NCI-H2227 treated with DMSO at 0.1 percent for 48 hours (cell line): ENCODE data around the gene ABHD5.
"Not testable (repeated sequence)": the region's sequence is repeated elsewhere in the genome, so short reads cannot be mapped to it uniquely, and the experiment has no call there.

ENCODE experiments used
- DNase-seq: peaks from one replicate; lab custom pipeline; 2025; lab: John Stamatoyannopoulos, UW

ABHD5 gene

GRCh38 chr3:43690400-43691119, at the start of gene ABHD5:
TSS of gene ABHD5 (plus strand) at chr3:43690938. CDS start at chr3:43690993, 55 bp downstream.
- DNase-seq: peak; percentile 82

GRCh38 chr3:43641306-43642114, 49.2 kb upstream of the ABHD5 start:
- DNase-seq: no peak

GRCh38 chr3:43644443-43644842, 46.3 kb upstream of the ABHD5 start:
- DNase-seq: no peak

GRCh38 chr3:43647331-43648166, 43.2 kb upstream of the ABHD5 start:
- no peak for DNase-seq

- DNase-seq: no peak
These were observed 41.8 kb upstream of the ABHD5 start for GRCh38 chr3:43648957-43649356.

GRCh38 chr3:43649365-43649968, 41.3 kb upstream of the ABHD5 start:
- no peak for DNase-seq

GRCh38 chr3:43650345-43650744, 40.4 kb upstream of the ABHD5 start:
- no peak for DNase-seq

- DNase-seq: not testable (repeated sequence)
These were observed 34.3 kb upstream of the ABHD5 start for GRCh38 chr3:43656390-43656789.

- no peak for DNase-seq
These were observed 31.4 kb upstream of the ABHD5 start for GRCh38 chr3:43659250-43659880.

- not testable (repeated sequence) for DNase-seq
These were observed 29.4 kb upstream of the ABHD5 start for GRCh38 chr3:43661376-43661775.

GRCh38 chr3:43665011-43665410, 25.7 kb upstream of the ABHD5 start:
- DNase-seq: not testable (repeated sequence)

- DNase-seq: no peak
These were observed 19.9 kb upstream of the ABHD5 start for GRCh38 chr3:43670635-43671522.

- no peak for DNase-seq
These were observed 16.2 kb upstream of the ABHD5 start for GRCh38 chr3:43674345-43675085.

GRCh38 chr3:43675593-43675992, 15.1 kb upstream of the ABHD5 start:
- DNase-seq: no peak

GRCh38 chr3:43676441-43676840, 14.3 kb upstream of the ABHD5 start:
- DNase-seq: no peak

- not testable (repeated sequence) for DNase-seq
These were observed 12.4 kb upstream of the ABHD5 start for GRCh38 chr3:43678375-43678774.

GRCh38 chr3:43678887-43679449, 11.8 kb upstream of the ABHD5 start:
- not testable (repeated sequence) for DNase-seq

- DNase-seq: not testable (repeated sequence)
These were observed 9.9 kb upstream of the ABHD5 start for GRCh38 chr3:43680857-43681256.

- DNase-seq: no peak
These were observed 5.8 kb upstream of the ABHD5 start for GRCh38 chr3:43684944-43685343.
